ENCODE results near the gene WAC.

GRCh38 chr10:28580825-28581224 lies 47.9 kb downstream of the WAC start:
- TF ChIP-seq CTCF (IDR thresholded peaks at IDR 0.05) (no peak), EZH2phosphoT487 (IDR thresholded peaks at IDR 0.05; ENCODE audit: borderline replicate concordance, low read depth) (no peak)

Data from SK-N-SH (cell line).